ENCODE data around the gene NUDT2.
A peak's percentile ranks its signal among the peaks of the same experiment; 100 is the strongest.

NUDT2 gene

GRCh38 chr9:34370970-34371880 is 41.9 kb downstream of the NUDT2 start:
- peak overlapping the region; percentile 1 for H3K4me3 ChIP-seq (ENCODE audit: control insufficient read depth, low read depth, low read length)
- DNase-seq (ENCODE audit: low read depth), result no peak

DNA sequence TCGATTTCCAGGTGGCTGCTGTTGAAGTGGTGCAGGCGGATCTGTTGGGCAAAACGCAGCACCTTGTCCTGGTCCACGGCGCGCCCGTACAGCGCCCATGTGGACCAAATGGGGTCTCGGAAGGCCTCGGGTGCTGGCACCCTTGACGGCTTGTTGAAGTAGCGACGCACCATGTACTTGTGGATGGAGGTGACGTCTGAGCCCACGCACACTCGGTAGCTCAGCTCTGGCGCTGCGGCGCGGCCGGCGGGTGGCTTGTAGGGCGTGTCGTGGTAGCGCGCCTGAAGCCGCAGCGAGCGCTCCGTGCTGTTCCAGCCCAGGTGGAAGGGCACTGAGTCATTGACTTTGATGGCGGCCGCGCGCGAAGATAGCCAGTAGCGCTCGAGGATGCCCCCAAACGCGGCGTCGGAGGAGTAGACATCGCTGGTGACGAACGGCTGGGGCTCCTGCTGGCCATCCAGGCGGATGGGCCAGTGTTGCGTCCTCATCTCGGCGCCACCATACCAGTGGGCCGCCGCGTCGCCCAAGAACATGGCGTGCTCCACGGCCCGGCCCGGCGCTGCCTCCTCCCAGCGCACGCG is 42.6 kb downstream of the NUDT2 start:
- no peak overlapping the region for H3K4me3 ChIP-seq (ENCODE audit: control insufficient read depth, low read depth, low read length)
- DNase-seq (ENCODE audit: low read depth), result no peak
- TF ChIP-seq, protein P1, sequence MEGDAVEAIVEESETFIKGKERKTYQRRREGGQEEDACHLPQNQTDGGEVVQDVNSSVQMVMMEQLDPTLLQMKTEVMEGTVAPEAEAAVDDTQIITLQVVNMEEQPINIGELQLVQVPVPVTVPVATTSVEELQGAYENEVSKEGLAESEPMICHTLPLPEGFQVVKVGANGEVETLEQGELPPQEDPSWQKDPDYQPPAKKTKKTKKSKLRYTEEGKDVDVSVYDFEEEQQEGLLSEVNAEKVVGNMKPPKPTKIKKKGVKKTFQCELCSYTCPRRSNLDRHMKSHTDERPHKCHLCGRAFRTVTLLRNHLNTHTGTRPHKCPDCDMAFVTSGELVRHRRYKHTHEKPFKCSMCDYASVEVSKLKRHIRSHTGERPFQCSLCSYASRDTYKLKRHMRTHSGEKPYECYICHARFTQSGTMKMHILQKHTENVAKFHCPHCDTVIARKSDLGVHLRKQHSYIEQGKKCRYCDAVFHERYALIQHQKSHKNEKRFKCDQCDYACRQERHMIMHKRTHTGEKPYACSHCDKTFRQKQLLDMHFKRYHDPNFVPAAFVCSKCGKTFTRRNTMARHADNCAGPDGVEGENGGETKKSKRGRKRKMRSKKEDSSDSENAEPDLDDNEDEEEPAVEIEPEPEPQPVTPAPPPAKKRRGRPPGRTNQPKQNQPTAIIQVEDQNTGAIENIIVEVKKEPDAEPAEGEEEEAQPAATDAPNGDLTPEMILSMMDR (conservative IDR thresholded peaks at IDR 0.05; ENCODE audit: control insufficient read depth, insufficient read depth, low read depth, low read length), result no peak

More at GRCh38 chr9:34370970-34371880, 41.9 kb downstream of the NUDT2 start:
- TF ChIP-seq, protein P1 (conservative IDR thresholded peaks at IDR 0.05; ENCODE audit: control insufficient read depth, insufficient read depth, low read depth, low read length), result no peak

DNA sequence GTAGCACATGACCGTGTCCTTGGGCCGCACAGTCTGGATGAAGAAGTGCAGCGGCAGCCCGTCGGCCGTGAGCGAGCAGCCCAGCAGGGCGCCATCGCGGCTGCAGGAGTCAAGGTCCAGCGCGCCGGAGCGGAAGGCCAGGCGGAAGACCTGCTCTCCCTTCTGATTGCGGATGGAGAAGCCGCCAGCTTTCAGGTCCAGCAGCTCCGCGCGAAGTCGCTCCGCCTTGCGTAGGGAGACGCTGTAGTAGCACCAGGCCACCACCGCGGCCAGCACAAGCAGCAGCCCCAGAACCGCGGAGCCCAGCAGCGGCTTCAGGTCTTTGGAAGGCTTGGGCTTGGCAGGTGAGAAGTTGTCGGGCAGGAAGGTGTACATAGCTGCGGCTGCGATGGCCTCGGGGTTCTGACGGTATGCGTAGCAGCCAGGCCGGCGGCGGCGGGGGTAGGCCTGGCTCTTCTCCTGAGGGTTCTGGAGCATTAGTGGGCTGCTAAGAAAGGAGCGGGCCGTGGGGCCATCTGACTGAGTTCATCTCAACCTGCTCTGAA is 43.2 kb downstream of the NUDT2 start:
- no peak for DNase-seq (ENCODE audit: low read depth)
- TF ChIP-seq, protein P1 (conservative IDR thresholded peaks at IDR 0.05; ENCODE audit: control insufficient read depth, insufficient read depth, low read depth, low read length), result no peak
- H3K4me3 ChIP-seq (ENCODE audit: control insufficient read depth, low read depth, low read length), result no peak overlapping the region

DNA sequence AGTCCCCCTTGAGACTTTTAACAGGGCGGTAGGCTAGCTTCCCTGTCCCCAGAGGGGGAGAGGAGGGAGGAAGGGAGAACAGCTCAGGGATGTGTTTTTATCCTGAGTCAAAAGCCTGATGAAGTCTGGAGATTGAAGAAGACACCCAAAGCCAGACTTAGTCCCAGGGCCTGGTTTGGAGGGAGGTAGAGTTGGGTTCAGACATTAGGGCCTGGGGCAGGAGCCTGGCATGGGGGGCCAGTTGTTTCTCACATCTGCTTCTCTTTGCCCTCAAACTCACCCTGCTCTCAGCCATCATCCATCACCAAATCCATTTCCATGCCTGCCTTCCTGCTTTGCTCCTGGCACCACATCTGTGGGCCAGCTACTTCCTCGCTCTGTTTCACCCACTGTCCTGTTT is 44.4 kb downstream of the NUDT2 start:
- H3K4me3 ChIP-seq (ENCODE audit: control insufficient read depth, low read depth, low read length), result no peak overlapping the region
- TF ChIP-seq, protein P1 (conservative IDR thresholded peaks at IDR 0.05; ENCODE audit: control insufficient read depth, insufficient read depth, low read depth, low read length), result no peak
- no peak for DNase-seq (ENCODE audit: low read depth)

DNA sequence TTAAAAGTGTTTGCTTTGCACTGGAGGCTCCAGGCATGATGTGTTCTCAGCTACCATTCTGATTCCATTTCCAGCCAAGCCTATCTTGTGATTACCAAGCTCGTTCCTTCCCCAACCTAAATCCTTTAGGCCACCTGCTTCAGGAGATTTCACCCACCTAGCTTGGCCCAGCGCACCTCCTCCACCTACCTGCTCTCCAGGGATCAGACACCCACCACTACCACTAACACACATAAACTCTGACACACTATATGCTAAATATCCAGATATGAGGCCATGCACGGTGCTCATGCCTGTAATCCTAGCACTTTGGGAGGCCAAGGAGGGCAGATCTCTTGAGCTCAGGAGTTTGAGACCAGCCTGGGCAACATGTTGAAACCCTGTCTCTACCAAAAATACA is 45.0 kb downstream of the NUDT2 start:
- H3K4me3 ChIP-seq (ENCODE audit: control insufficient read depth, low read depth, low read length), result no peak overlapping the region
- no peak for DNase-seq (ENCODE audit: low read depth)
- TF ChIP-seq, protein P1 (conservative IDR thresholded peaks at IDR 0.05; ENCODE audit: control insufficient read depth, insufficient read depth, low read depth, low read length), result no peak

DNA sequence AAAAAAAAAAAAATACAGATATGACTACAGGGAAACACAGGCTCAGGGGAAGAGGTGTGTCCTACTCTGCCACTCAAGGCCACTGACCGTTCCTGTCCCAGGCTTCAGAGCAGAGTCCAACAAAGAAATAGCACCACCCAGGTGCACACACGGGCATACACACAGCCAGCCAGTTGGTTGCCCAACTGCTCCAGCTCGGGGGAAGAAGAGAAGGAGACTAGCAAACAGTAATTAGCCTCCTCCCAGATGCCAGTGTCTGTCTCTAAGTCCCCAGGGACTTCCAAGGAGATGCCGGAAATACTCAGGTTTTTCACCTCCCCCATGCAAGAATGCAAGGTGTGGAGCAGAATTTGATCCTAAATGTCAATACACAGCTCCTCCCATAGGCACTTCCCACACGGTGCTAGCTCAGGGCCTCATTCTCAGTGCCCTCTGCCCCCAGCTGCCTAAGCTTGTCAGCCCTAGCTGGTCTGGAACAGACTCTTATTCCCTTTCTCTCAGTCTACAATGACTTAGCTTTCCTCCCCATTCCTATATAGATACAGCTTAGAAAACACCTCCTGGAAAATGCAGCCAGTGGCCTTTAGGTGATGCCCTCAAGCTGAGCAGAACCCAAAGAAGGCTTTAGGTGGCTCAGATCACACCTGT is 45.7 kb downstream of the NUDT2 start:
- no peak overlapping the region for H3K4me3 ChIP-seq (ENCODE audit: control insufficient read depth, low read depth, low read length)
- no peak for DNase-seq (ENCODE audit: low read depth)
- TF ChIP-seq, protein P1 (conservative IDR thresholded peaks at IDR 0.05; ENCODE audit: control insufficient read depth, insufficient read depth, low read depth, low read length), result no peak
